GM12872 (cell line): Measurements from ENCODE around the gene ENKD1.

Experiments
- CTCF ChIP-seq: IDR thresholded peaks from 3 replicates; pipeline ENCODE4 v1.5.1; 2011; ENCODE audit warnings: low read depth, mild to moderate bottlenecking, low read length, moderate library complexity; ENCODE audit not compliant: insufficient read depth

ENKD1 gene

GRCh38 chr16:67697422-67698185 is 31.1 kb upstream of the ENKD1 start:
- TF ChIP-seq CTCF: no peak

GRCh38 chr16:67694611-67695010 is 28.1 kb upstream of the ENKD1 start:
- no peak for TF ChIP-seq CTCF

DNA sequence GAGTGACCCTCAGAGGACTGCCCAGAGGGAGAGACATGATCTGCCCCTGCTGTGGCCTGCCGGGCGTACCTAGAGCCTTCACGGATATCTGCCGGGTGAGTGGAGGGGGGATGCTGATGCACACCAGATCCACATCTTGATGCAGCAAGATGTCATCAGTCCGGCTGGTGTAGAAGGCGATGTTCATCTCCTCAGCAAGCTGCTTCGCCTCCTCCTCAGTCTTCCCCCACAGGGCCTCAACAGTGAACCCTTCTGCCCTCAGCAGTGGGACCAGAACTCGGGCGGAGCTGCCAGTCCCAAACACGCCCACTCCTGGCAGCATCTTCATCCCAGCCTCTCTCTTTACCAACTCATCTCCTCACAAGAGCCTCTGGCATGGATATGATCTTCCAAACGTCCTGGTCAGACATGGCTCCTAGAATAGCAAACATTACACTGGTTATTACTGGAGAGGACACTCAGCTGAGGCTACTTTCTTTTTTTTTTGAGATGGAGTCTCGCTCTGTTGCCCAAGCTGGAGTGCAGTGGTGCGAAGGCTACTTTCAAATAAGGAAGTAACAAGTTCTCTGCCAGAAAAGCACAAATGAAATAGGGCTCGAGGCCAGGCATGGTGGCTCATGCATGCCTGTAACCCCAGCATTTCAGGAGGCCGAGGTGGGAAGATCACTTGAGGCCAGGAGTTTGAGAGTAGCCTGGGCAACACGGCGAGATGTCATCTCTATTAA is 19.0 kb upstream of the ENKD1 start:
- no peak for TF ChIP-seq CTCF

- TF ChIP-seq CTCF: no peak
Observed at GRCh38 chr16:67683767-67684166, 17.2 kb upstream of the ENKD1 start.

DNA sequence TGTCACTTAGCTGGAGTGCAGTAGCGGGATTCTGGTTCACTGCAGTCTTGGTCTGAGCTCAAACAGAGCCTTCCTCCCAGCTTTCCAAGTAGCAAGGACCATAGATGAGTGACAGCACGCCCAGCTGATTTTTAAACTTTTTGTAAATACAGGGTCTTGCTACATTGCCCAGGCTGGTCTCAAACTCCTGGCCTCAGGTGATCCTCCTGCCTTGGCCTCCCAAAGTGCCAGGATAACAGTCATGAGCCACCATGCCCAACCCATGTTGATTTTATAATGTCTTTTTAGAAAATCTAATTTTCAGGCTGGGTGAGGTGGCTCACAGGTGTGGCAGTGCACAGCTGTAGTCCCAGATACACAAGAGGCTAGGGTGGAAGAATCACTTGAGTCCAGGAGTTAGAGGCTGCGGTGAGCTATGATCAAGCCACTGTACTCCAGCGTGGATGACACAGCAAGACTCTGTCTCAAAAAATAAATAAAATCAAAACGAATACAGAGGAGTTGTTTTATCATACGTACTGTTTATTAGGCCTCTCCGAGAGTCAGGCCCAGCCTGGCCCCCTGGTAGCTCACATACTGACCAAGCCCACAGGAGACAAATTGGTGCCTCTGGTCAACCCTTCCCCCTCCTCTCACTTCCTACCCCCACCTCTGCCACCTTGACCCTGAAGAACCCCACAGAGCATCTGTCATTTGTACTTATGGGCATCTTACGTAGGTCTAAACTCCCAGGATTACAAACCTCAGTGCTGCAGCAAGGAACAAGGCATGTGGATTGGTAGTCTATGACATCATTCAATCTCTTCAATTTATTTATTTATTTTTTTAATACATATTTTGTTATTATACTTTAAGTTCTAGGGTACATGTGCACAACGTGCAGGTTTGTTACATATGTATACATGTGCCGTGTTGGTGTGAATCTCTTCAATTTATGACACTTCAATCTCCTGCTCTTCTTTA is 13.7 kb upstream of the ENKD1 start:
- TF ChIP-seq CTCF: no peak

DNA sequence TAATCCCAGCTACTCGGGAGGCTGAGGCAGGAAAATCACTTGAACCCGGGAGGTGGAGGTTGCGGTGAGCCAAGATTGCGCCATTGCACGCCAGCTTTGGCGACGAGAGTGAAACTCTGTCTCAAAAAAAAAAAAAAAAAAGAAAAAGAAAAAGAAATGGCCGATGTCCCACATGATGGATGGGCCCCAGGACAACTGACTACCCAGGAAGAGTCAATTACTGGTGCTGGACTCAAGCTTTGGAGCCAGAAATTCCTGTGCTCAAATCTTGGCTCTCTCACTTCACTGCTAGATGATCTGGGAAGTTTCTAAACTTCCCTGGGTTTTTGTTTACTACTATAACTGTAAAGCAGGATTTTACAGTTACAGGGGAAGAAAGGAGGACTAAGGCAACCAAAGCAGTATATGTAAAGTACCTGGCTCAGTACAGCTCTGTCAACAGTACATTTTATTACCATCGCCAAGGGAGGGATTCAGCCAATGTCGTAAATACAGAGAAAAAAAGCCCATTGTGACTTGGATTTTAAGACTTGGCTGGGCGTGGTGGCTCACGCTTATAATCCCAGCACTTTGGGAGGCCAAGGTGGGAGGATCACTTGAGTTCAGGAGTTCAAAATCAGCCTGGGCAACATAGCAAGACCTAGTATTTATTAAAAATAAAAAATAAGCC is 11.9 kb upstream of the ENKD1 start:
- TF ChIP-seq CTCF: no peak
